DND-41 (cell line): Measurements from ENCODE around the gene CEACAM21.

ENCODE experiments used
- CTCF ChIP-seq: IDR thresholded peaks from 2 replicates; pipeline ENCODE4 v1.5.1; 2012; ENCODE audit warnings: borderline replicate concordance, low read length, moderate library complexity, mild to moderate bottlenecking; ENCODE audit not compliant: poor library complexity, severe bottlenecking; ENCODE audit errors: extremely low read depth
- EZH2 ChIP-seq: IDR thresholded peaks from 3 replicates; pipeline ENCODE4 v1.6.1; 2012; ENCODE audit warnings: borderline replicate concordance, low read depth, mild to moderate bottlenecking, moderate library complexity, low read length, inconsistent platforms; ENCODE audit not compliant: severe bottlenecking

GRCh38 chr19:41586064-41586463 lies 10.1 kb downstream of the CEACAM21 start:
- no peak for TF ChIP-seq CTCF
- TF ChIP-seq EZH2, result no peak
